ENCODE measurements around the gene NCKAP5. TPM values are rescaled to one million over a fixed set of nuclear protein-coding genes. Genes with fewer than 3 reads are reported as not detected.

The NCKAP5 gene
- total and polyA plus RNA-seq, 9 of the 15 experiments (the other 6 are each of a cell fraction or from before 2014, with no cell fraction given): not detected

GRCh38 chr2:133158442-133158841 lies 409.8 kb downstream of the NCKAP5 start:
- Histone ChIP-seq H3K36me3 (ENCODE audit: control insufficient read depth, insufficient read depth, low read length) (no peaks in the 10 kb centered on the region), H3K4me1 (replicated peaks in 1 of 2; ENCODE audit: control insufficient read depth in 2 of 2, insufficient read depth in 2 of 2, low read length in 2 of 2) (no peaks in the 10 kb centered on the region), H3K27ac (ENCODE audit: extremely low read depth, low read depth, low read length) (no peak overlapping the region), H3K4me2 (ENCODE audit: insufficient read depth, low read length) (no peak overlapping the region), H3K79me2 (ENCODE audit: control insufficient read depth, insufficient read depth, low read length) (no peaks in the 10 kb centered on the region), H4K20me1 (replicated peaks; ENCODE audit: control insufficient read depth, insufficient read depth, low read length) (no peaks in the 10 kb centered on the region), H3K9me1 (ENCODE audit: control insufficient read depth, insufficient read depth, low read length) (no peaks in the 10 kb centered on the region), H3K9me3 (replicated peaks; ENCODE audit: control insufficient read depth, insufficient read depth, low read depth, low read length) (no peaks in the 10 kb centered on the region), H2AFZ (ENCODE audit: low read depth, low read length) (no peak overlapping the region), H3K27me3 (ENCODE audit: control insufficient read depth in 2 of 2, insufficient read depth in 2 of 2, low read length in 2 of 2) (no peaks in the 10 kb centered on the region), H3K9ac (ENCODE audit: insufficient read depth in 1 of 2, low read depth in 2 of 2, low read length in 2 of 2) (no peak overlapping the region), H3K4me3 (no peak overlapping the region)
- no peak for ATAC-seq
- POLR2A ChIA-PET: interaction anchor here (1.0 kb wide), 1 partner anchor 12 kb away, joined by 3 read pairs; no protein-coding TSS in a partner anchor
- DNase-seq (ENCODE audit: extremely low read depth in 1 of 4, low spot score in 3 of 4): no peak
- CTCF ChIA-PET (ENCODE audit: low intra/inter-chr PET ratio): no interaction called here
- no TSS peak for BruUV-seq (replicated peaks)
- FAIRE-seq: no peak
- in situ Hi-C loops (cut with MboI) (no loop called here), intact Hi-C loops (cut with micrococcal nuclease) (no loop called here)
- TF ChIP-seq KLF16 (IDR thresholded peaks at IDR 0.05) (no peak), ZNF609 (CRISPR knock-in tag; IDR thresholded peaks at IDR 0.05; ENCODE audit: borderline replicate concordance) (no peak), ZNF511 (CRISPR knock-in tag; IDR thresholded peaks at IDR 0.05) (no peak), RFX5 (IDR thresholded peaks at IDR 0.05; ENCODE audit: low read depth, low read length) (no peak), ZNF583 (CRISPR knock-in tag; IDR thresholded peaks at IDR 0.05) (no peak), ZNF764 (CRISPR knock-in tag; IDR thresholded peaks at IDR 0.05; ENCODE audit: low read depth) (no peak), ZMIZ1 (IDR thresholded peaks at IDR 0.05; ENCODE audit: low read depth in 2 of 2, low read length in 2 of 2) (no peak), ZNF551 (CRISPR knock-in tag; IDR thresholded peaks at IDR 0.05) (no peak), MXD1 (CRISPR knock-in tag; IDR thresholded peaks at IDR 0.05; ENCODE audit: borderline replicate concordance, poor library complexity, severe bottlenecking) (no peak), ZNF282 (CRISPR knock-in tag; IDR thresholded peaks at IDR 0.05) (no peak), TFAP4 (CRISPR knock-in tag; IDR thresholded peaks at IDR 0.05; ENCODE audit: borderline replicate concordance) (no peak), MAZ (CRISPR knock-in tag; conservative IDR thresholded peaks at IDR 0.05 in 1 of 2, IDR thresholded peaks at IDR 0.05 in 1 of 2) (no peak), STAT5B (CRISPR knock-in tag; IDR thresholded peaks at IDR 0.05) (no peak)

All from K562 (cell line).